HepG2 (cell line): Measurements from ENCODE around the gene MYCBPAP. TPM values are rescaled to one million over a fixed set of nuclear protein-coding genes. Genes with fewer than 3 reads are reported as not detected.

Experiments used
- ATAC-seq: fragments of 200-7000 bp; cut with Tn5 transposase; 3 replicates; pipeline ENCODE4 v1.9.1; 2020; ENCODE audit warnings: mild to moderate bottlenecking, moderate library complexity
- BruUV-seq: library from RNA; stranded (reverse); fragments of 400-500 nt; replicated peaks from 2 replicates; lab custom pipeline; 2021; lab: Mats Ljungman, UMichigan
- CTCF ChIA-PET: fragments of 300-600 bp; formaldehyde crosslinking; extraction: SDS; loops from one replicate; lab custom pipeline; 2021; ENCODE audit warnings: low total read pairs, inconsistent platforms, low intra/inter-chr PET ratio; lab: Yijun Ruan, JAX
- POLR2A ChIA-PET: fragments of 350-600 bp; sonication (Branson Sonifier 250); formaldehyde crosslinking; loops from one replicate; lab custom pipeline; 2020; ENCODE audit warnings: antibody characterized with exemption, inconsistent platforms; lab: Yijun Ruan, JAX
- DNase-seq: peaks from one replicate; pipeline ENCODE4 v3.0.0-alpha.2; 2015; ENCODE audit warnings: low spot score
- FAIRE-seq: peaks from 3 replicates; lab custom pipeline; 2011; peaks lifted over from hg19 to GRCh38; lab: Jason Lieb, UNC
- H2AFZ ChIP-seq: one replicate; pipeline ENCODE4 v1.6.1; 2011; ENCODE audit warnings: low read length, inconsistent platforms
- H3K27ac ChIP-seq: fragments of 300-600 bp; 3 replicates; pipeline ENCODE4 v1.8.0; 2011; ENCODE audit warnings: mixed run types, mild to moderate bottlenecking, mixed read lengths, low read length, inconsistent platforms; ENCODE audit not compliant: insufficient read depth; ENCODE audit errors: extremely low read length
- H3K27me3 ChIP-seq, 2 experiments: fragments of 200-600 bp in 1 of 2; 2 replicates in 1 of 2; 3 replicates in 1 of 2; pipeline versions ENCODE4 v1.6.0 to v1.8.0; 2011; ENCODE audit warnings: low read length in 2 of 2, mild to moderate bottlenecking in 2 of 2, moderate library complexity in 2 of 2, inconsistent platforms in 1 of 2; ENCODE audit not compliant: insufficient read depth in 2 of 2, control insufficient read depth in 1 of 2
- H3K36me3 ChIP-seq, 2 experiments: fragments of 200-600 bp in 1 of 2; replicated peaks in 1 of 2; 2 replicates in 1 of 2; 3 replicates in 1 of 2; pipeline versions ENCODE4 v1.5.1 to v1.8.0; 2011; ENCODE audit warnings: low read length in 2 of 2, inconsistent platforms in 1 of 2; ENCODE audit not compliant: insufficient read depth in 2 of 2, control insufficient read depth in 1 of 2
- H3K4me1 ChIP-seq: 2 replicates; pipeline ENCODE4 v1.5.1; 2012; ENCODE audit warnings: low read length, inconsistent platforms; ENCODE audit not compliant: insufficient read depth
- H3K4me2 ChIP-seq: 2 replicates; pipeline ENCODE4 v1.6.0; 2011; ENCODE audit warnings: low read depth, low read length, inconsistent platforms
- H3K4me3 ChIP-seq, 3 experiments: fragments of 200-600 bp in 1 of 3; sonication (generic), shearing (Covaris generic) in 1 of 3; replicated peaks in 1 of 3; 2 replicates each; pipeline ENCODE4 v1.5.1; 2011 to 2016; ENCODE audit warnings: low read length in 3 of 3, inconsistent platforms in 2 of 3, low read depth in 2 of 3, mild to moderate bottlenecking in 2 of 3, control low read depth in 1 of 3, mixed read lengths in 1 of 3; ENCODE audit not compliant: insufficient read depth in 1 of 3
- H3K79me2 ChIP-seq: one replicate; pipeline ENCODE4 v1.6.1; 2011; ENCODE audit warnings: low read length, inconsistent platforms; ENCODE audit not compliant: insufficient read depth
- H3K9ac ChIP-seq: 2 replicates; pipeline ENCODE4 v1.6.0; 2011; ENCODE audit warnings: mild to moderate bottlenecking, low read depth, low read length, inconsistent platforms; ENCODE audit not compliant: insufficient read depth
- H3K9me3 ChIP-seq: 2 replicates; pipeline ENCODE4 v1.5.1; 2012; ENCODE audit warnings: mild to moderate bottlenecking, low read length
- H4K20me1 ChIP-seq: 2 replicates; pipeline ENCODE4 v1.6.0; 2011; ENCODE audit warnings: inconsistent platforms, mild to moderate bottlenecking, low read length, moderate library complexity; ENCODE audit not compliant: insufficient read depth
- AKNA ChIP-seq: sonication (generic); formaldehyde crosslinking; IDR thresholded peaks from 2 replicates; pipeline ENCODE4 v1.4.0; 2020; ENCODE audit warnings: missing genetic modification reagents, borderline replicate concordance
- CAMTA2 ChIP-seq: sonication (generic); formaldehyde crosslinking; IDR thresholded peaks from 2 replicates; pipeline ENCODE4 v1.4.0; 2020; ENCODE audit warnings: mild to moderate bottlenecking, missing genetic modification reagents, borderline replicate concordance
- CREBL2 ChIP-seq: sonication (generic); formaldehyde crosslinking; IDR thresholded peaks from 2 replicates; pipeline ENCODE4 v1.8.1; 2023; ENCODE audit warnings: missing genetic modification reagents, mild to moderate bottlenecking, borderline replicate concordance
- DBP ChIP-seq: sonication (generic); formaldehyde crosslinking; IDR thresholded peaks from 2 replicates; pipeline ENCODE4 v1.4.0; 2020; ENCODE audit warnings: missing genetic modification reagents; ENCODE audit errors: not compliant biosample characterization
- DDIT3 ChIP-seq: sonication (generic); formaldehyde crosslinking; IDR thresholded peaks from 2 replicates; pipeline ENCODE4 v1.4.0; 2020; ENCODE audit warnings: mild to moderate bottlenecking, missing genetic modification reagents
- FOXO4 ChIP-seq: sonication (generic); formaldehyde crosslinking; conservative IDR thresholded peaks from 2 replicates; pipeline ENCODE4 v1.8.1; 2023; ENCODE audit warnings: missing genetic modification reagents
- HMG20A ChIP-seq: IDR thresholded peaks from 2 replicates; pipeline ENCODE4 v1.6.1; 2016; ENCODE audit warnings: borderline replicate concordance
- MAFF ChIP-seq: IDR thresholded peaks from 2 replicates; pipeline ENCODE4 v1.6.1; 2011; ENCODE audit warnings: low read depth, low read length, improper control_type of control experiment
- MIXL1 ChIP-seq: IDR thresholded peaks from 2 replicates; pipeline ENCODE4 v1.6.1; 2016
- PAF1 ChIP-seq: IDR thresholded peaks from 2 replicates; pipeline ENCODE4 v1.6.1; 2016; ENCODE audit warnings: missing genetic modification reagents, missing compliant biosample characterization
- PCBP2 ChIP-seq: fragments of 200-400 bp; formaldehyde crosslinking; optimal IDR thresholded peaks from 2 replicates; pipeline ENCODE3; 2018; ENCODE audit warnings: low read length, low read depth; ENCODE audit not compliant: poor library complexity, severe bottlenecking
- RAD21 ChIP-seq: fragments of 450-650 bp; formaldehyde crosslinking; IDR thresholded peaks from 2 replicates; pipeline ENCODE4 v1.5.0; 2020; ENCODE audit warnings: mild to moderate bottlenecking
- RBM22 ChIP-seq: fragments of 200-400 bp; formaldehyde crosslinking; optimal IDR thresholded peaks from 2 replicates; pipeline ENCODE3; 2017; ENCODE audit warnings: mild to moderate bottlenecking, low read length, moderate library complexity
- ZFYVE20 ChIP-seq: sonication (generic); formaldehyde crosslinking; IDR thresholded peaks from 2 replicates; pipeline ENCODE4 v1.8.0; 2023; ENCODE audit warnings: low read depth, mild to moderate bottlenecking, moderate library complexity, missing genetic modification reagents, borderline replicate concordance
- ZNF101 ChIP-seq: sonication (generic); formaldehyde crosslinking; IDR thresholded peaks from 2 replicates; pipeline ENCODE4 v1.4.0; 2020; ENCODE audit warnings: mild to moderate bottlenecking, low read depth, missing genetic modification reagents, borderline replicate concordance
- ZNF143 ChIP-seq: sonication (generic); formaldehyde crosslinking; IDR thresholded peaks from 2 replicates; pipeline ENCODE4 v1.4.0; 2020; ENCODE audit warnings: missing genetic modification reagents
- ZNF546 ChIP-seq: sonication (generic); formaldehyde crosslinking; conservative IDR thresholded peaks from 2 replicates; pipeline ENCODE4 v1.8.1; 2023; ENCODE audit warnings: mild to moderate bottlenecking, missing genetic modification reagents
- ZNF740 ChIP-seq: sonication (generic); formaldehyde crosslinking; IDR thresholded peaks from 2 replicates; pipeline ENCODE4 v1.4.0; 2020; ENCODE audit warnings: missing genetic modification reagents
- WGBS: methylation state at CpG from one replicate; pipeline ENCODE4 v1.1.6; 2017; ENCODE audit warnings: low lambda C conversion rate; 5-methylcytosine and 5-hydroxymethylcytosine counted together
- in situ Hi-C: cut with HindIII; loops from 2 replicates; pipeline ENCODE4 v1.10.0; 2017; ENCODE audit warnings: low pct_unique_long_range_greater_than_20kb; ENCODE audit not compliant: extremely low pct_ligation_motif_present
- intact Hi-C: fragments of 100-400 bp; cut with micrococcal nuclease; formaldehyde crosslinking; loops from one replicate; pipeline ENCODE4 v1.10.0; 2022; ENCODE audit not compliant: unreplicated experiment
- polyA plus RNA-seq, 8 experiments: library from polyadenylated mRNA; depleted of rRNA in 3 of 8; stranded (reverse) in 7 of 8; unstranded in 1 of 8; fragments of >200 nt; fragmentation: Illumina TruSeq in 4 of 8; extraction: Trizol in 4 of 8; gene quantifications; 2 replicates each; pipeline versions ENCODE4 v1.2.1 to v1.2.3, GENCODE V29; 2011 to 2016; ENCODE audit warnings: low read depth in 4 of 8, missing spikeins in 1 of 8, mixed read lengths in 1 of 8; ENCODE audit not compliant: insufficient read depth in 1 of 8
- total RNA-seq, 5 experiments: library from RNA; depleted of rRNA; stranded (reverse); fragments of >200 nt; fragmentation: Illumina TruSeq; extraction: Trizol; gene quantifications; 2 replicates each; pipeline ENCODE4 v1.2.3, GENCODE V29; 2016; ENCODE audit warnings: low read depth in 1 of 5

MYCBPAP gene
- total and polyA plus RNA-seq, 2 of the 13 experiments (the other 11 are each of a cell fraction or from before 2014, with no cell fraction given), result 0.22 to 0.24 TPM

GRCh38 chr17:50570528-50570927 lies 62.3 kb downstream of the MYCBPAP start:
- no TSS peak for BruUV-seq
- no peak for DNase-seq
- intact Hi-C loops (no loop called here), in situ Hi-C loops (no loop called here)
- H2AFZ ChIP-seq, result no peak overlapping the region
- H3K36me3 ChIP-seq, result no peaks in the 10 kb centered on the region
- CTCF ChIA-PET, result no interaction called here
- H3K4me2 ChIP-seq, result no peak overlapping the region
- no peak overlapping the region for H3K27ac ChIP-seq
- H3K79me2 ChIP-seq, result no peaks in the 10 kb centered on the region
- no peak for ATAC-seq
- no peak overlapping the region for H3K4me3 ChIP-seq
- no peaks in the 10 kb centered on the region for H3K4me1 ChIP-seq
- H4K20me1 ChIP-seq, result no peaks in the 10 kb centered on the region
- FAIRE-seq, result no peak
- WGBS, result 39% methylated on average over 7 of the region's 7 CpGs
- POLR2A ChIA-PET, result no interaction called here
- H3K9me3 ChIP-seq, result no peaks in the 10 kb centered on the region
- peaks cover 24 to 93% of the 10 kb centered on the region in 2 experiments for H3K27me3 ChIP-seq
- no peak overlapping the region for H3K9ac ChIP-seq
- TF ChIP-seq HMG20A (CRISPR knock-in tag) (no peak), RBM22 (no peak), ZFYVE20 (no peak), DBP (CRISPR knock-in tag) (no peak), ZNF143 (CRISPR knock-in tag) (no peak), PAF1 (CRISPR knock-in tag) (no peak), ZNF740 (CRISPR knock-in tag) (no peak), DDIT3 (no peak), ZNF101 (CRISPR knock-in tag) (no peak), PCBP2 (no peak), MAFF (no peak), CAMTA2 (CRISPR knock-in tag) (no peak), CREBL2 (CRISPR knock-in tag) (no peak), RAD21 (CRISPR knock-in tag) (no peak), ZNF546 (CRISPR knock-in tag) (no peak), FOXO4 (CRISPR knock-in tag) (no peak), AKNA (no peak), MIXL1 (CRISPR knock-in tag) (no peak)
